T47D (cell line): Measurements from ENCODE around the gene TMEM116.
"Not testable (repeated sequence)": the region's sequence is repeated elsewhere in the genome, so short reads cannot be mapped to it uniquely, and the experiment has no call there.

Source experiments
- DNase-seq, 2 experiments: peaks; one replicate each; pipeline versions ENCODE4 v3.0.0 to v3.0.0-alpha.2; 2011 to 2012; ENCODE audit warnings: low read depth in 1 of 2, low spot score in 1 of 2
- JUND ChIP-seq: IDR thresholded peaks from 2 replicates; pipeline ENCODE4 v1.6.1; 2012; ENCODE audit warnings: low read depth
- in situ Hi-C: cut with HindIII; loops from 2 replicates; pipeline ENCODE4 v1.10.0; 2016; ENCODE audit warnings: low sequenced_read_pairs, low pct_unique_long_range_greater_than_20kb

TMEM116 gene

DNA sequence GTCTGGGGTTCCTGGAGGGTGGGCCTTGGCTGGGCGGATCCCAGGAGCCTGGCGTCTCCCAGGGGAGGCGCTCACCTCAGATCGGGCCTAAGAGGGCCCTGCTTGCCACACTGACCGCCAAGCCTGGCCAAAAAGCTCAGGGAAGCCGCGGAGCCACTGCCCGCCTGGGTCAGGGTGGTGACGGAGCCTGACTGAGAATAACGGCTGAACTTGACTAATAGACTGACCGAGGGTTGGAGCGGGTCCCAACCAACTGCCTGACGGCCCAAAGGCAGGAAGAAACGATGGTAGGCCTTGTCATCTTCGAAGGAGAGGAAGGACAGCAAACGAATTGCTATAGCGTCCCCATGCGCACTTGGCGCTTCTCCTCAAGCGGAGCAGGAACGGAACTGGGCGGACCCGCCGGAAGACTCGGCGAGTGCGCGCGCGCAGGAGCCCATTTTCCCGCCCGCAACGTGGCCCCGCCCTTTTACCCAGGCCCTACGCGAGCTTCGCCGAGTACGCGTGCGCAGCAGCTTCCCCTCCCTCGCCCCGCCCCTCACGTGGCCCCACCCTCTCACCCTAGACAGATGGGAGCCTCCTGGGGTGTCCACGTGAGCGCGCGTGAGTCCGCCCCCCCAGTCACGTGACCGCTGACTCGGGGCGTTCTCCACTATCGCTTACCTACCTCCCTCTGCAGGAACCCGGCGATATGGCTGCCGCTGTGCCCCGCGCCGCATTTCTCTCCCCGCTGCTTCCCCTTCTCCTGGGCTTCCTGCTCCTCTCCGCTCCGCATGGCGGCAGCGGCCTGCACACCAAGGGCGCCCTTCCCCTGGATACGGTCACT, at the start of gene TMEM116, which contains the start of gene ERP29:
Gene TMEM116, minus strand, starts transcription at position 391 of the 826 bp plus-strand sequence. CDS start 7,895 bp downstream, outside the sequence.
Gene ERP29, plus strand, starts transcription at position 652 of the 826 bp plus-strand sequence. Its CDS starts 40 bp downstream, at position 692.
- peak; percentile 100 for DNase-seq
- no peak for TF ChIP-seq JUND
- in situ Hi-C loops, result no loop called here

DNA sequence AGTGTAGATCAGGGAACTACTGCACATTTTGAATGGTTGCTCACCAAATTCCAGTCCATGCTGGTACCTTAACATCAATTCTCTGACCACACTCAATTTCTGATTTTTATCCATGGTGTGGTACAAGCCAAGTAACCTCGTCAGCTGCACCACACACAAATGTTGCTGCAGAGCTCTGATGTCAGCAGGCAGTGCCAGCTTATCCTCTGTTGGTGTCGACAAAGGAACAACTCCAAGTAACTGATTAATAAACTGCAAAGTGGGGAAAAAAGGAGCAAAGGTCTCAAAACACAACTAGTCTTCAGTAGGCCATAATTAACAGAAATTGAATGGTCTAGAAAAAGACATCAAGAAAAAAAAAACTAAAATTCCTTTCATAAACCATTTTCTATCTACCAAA, 48.2 kb upstream of the TMEM116 start:
- in situ Hi-C loops, result no loop called here
- DNase-seq, result no peak
- TF ChIP-seq JUND, result no peak

DNA sequence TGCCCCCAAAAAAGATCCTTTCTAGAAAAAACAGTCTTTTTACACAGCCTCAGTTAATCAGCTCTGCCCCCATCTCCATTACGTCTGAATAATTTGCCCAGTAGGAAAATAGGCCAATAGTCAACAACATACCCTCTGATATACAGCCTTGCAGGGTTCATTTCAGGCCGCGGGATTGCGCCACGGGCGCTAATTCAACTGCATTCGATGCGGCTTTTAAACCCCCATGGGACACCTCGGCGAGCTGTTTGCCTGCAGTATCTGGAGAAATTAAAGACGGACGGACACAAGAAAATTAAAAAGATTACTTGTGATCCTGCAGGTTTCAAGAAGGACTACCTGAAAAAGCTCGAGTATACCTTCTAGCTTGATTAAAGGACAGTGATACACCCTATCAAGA, 36.4 kb upstream of the TMEM116 start:
- no peak for DNase-seq
- no peak for TF ChIP-seq JUND
- in situ Hi-C loops, result no loop called here

DNA sequence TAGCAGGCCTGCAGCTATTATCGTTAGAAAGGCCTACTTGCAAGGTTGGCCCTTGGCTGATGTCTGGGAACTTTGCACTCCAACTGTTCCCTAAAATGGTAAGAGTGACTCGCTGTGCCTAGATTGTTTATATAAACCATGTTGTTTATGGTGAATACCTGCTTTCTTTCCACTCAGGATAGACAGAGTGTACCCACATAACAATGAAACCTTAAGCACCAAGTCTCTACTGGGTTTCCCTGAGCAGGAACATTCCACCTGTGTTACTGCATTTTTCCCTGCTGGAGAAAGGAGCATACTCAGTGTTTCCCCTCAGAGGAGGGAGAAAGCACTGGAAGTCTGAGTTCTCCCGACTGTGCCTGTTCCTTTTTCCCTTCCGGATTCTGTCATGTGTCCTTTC, 33.0 kb upstream of the TMEM116 start:
- in situ Hi-C loops, result no loop called here
- no peak for DNase-seq
- no peak for TF ChIP-seq JUND

DNA sequence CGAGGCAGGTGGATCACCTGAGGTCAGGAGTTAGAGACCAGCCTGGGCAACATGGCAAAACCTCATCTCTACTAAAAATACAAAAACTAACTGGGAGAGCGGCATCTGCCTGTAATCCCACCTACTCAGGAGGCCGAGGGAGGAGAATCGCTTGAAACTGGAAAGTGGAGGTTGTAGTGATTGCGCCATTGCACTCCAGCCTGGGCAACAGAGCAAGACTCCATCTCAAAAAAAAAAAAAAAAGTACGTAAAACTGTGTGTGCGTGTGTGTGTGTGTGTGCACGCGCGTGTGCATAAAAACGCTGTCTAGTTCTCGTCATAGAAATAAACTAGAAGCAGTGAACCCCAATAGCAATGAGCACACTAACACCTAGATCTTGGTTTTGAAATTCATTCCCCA, 23.6 kb upstream of the TMEM116 start:
- in situ Hi-C loops, DNase-seq: not testable (repeated sequence)

DNA sequence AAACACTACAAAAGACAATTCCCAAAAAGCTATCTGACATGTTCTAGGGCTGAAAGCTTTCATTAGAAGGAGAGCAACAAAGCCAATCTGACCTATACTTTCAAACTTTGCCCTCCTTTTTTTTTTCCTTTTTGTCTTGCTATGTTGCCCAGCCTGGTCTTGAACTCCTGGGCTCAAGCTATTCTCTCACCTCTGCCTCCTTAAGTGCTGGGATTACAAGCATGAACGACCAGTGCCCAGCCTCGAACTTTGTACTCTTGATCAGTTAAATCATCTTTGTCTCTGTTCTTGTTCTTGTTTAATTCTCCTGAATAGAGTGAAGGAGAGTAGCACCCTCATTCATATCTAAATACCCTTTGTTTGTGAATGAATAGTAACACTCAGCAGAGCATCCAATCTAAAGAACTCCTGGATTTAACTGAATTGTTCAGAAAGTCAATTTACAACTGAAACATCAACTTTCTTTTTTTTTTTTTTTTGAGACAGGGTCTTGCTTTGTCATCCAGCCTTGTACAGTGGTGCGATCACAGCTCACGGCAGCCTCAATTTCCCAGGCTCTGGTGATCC, 22.3 kb upstream of the TMEM116 start:
- in situ Hi-C loops, result no loop called here
- TF ChIP-seq JUND, result no peak
- no peak for DNase-seq

DNA sequence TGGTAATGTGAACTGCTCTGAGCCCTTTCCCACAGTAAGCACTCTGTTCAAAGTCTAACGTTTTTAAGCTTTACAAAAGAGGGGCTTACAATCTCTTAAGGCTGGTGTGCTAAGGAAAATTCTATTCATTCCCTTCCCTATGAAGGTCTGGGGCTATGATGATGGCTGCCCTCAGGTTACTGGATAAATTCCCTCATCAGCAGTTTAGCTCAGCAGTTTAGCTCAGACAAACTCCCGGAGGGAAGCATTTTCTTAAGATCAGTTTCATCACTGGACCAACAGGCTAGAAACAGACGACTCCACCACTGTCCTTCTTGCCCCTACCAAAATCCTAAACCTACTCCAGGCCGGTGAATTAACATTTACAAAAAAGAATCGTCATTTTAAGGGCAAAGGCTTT, 19.3 kb upstream of the TMEM116 start:
- DNase-seq, result no peak
- in situ Hi-C loops, result no loop called here
- TF ChIP-seq JUND, result no peak

DNA sequence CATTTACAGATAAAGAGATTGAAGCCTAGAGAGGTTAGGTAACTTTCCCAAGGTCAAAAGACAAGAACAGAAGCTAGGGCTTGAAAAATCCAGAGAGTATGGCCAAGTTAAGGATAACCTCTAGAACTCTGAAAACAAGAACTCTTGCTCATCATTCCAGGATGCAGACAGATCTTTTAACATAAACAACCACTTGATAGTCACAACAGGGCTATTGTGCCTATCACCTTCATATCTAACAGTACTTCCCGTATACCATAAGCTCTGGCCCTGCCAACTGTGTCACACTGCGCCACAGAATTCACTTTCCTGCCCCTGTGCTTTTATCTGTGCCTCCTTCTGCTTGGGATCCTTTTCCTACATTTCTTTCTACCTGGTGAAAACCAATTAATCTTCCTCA, 18.5 kb upstream of the TMEM116 start:
- TF ChIP-seq JUND, result no peak
- in situ Hi-C loops, result no loop called here
- no peak for DNase-seq

DNA sequence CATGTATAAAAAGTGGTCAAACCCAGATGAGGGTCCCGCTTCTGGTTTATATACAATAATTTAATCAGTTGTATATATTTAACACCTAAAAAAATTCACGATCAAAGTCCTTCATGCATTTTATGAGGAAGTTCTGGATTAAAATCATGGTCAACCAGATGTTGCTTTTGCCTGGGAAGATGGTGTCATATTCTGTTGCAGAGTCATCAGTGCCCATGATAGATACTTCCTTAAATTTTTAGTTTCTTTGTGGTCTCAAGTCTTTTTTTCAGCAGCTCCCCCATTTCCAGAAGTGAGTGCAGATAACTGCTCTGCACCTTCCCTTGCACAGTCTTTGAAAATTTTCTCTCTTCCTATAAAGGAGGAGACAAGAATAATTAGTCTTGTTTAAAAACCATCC, 16.3 kb upstream of the TMEM116 start:
- no peak for DNase-seq
- no peak for TF ChIP-seq JUND
- in situ Hi-C loops, result no loop called here

DNA sequence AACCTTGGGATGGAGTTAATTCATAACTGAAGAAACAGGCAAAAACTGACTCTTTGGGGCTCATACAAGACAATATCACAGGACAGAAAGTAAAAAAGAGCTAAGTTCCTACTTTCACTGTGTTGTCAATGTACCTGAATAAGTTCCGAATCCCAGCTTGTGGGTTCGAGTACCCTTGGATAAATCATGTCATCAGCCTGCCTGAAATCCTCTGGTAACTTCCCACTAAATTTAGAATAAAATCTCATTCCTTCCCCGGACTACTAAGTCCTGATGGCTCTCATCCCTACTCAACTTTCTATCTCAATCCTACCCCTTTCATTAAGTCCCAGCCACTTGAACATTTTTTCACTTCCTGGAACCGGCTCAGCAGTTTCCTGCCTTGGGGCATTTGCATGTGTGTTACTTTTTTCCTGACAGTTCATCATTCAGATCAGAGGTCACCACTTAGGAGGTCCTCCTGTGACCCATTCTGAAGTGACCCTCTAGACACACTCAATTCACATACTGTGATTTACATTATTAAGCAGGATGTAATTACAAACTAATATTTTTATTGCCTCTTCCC, 12.9 kb upstream of the TMEM116 start:
- in situ Hi-C loops, result no loop called here
- DNase-seq, result peak in 1 of 2 experiments; percentile 32
- no peak for TF ChIP-seq JUND

DNA sequence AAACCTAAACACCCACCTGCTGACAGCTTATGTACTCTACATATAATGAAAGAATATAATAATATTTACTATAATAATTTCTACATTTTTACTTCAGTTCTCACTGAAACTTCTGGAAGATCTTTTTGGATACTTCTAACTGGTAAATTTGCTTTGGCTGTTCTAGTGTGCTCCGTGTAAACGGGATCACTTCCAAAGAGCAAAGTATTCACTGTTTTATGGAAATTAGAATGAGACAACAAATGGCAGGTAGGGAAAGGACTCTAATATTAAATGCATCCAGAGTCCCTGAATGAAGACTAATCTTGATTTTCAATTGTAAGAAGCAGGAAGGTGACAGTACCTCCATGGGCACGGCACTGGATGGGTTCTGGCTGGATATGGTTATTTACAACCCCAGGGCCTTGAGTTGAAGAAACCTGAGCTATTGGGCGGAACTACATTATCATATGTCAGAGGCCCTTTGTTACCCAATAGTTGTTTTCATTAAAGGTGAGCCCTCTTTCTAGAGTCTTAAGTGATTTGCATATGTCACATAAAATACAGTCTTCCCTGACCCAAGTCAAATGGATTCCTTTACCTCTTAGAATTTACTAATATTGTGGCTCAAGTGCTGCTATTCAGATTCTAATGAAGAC, 10.9 kb upstream of the TMEM116 start:
- TF ChIP-seq JUND, result no peak
- DNase-seq, result no peak

DNA sequence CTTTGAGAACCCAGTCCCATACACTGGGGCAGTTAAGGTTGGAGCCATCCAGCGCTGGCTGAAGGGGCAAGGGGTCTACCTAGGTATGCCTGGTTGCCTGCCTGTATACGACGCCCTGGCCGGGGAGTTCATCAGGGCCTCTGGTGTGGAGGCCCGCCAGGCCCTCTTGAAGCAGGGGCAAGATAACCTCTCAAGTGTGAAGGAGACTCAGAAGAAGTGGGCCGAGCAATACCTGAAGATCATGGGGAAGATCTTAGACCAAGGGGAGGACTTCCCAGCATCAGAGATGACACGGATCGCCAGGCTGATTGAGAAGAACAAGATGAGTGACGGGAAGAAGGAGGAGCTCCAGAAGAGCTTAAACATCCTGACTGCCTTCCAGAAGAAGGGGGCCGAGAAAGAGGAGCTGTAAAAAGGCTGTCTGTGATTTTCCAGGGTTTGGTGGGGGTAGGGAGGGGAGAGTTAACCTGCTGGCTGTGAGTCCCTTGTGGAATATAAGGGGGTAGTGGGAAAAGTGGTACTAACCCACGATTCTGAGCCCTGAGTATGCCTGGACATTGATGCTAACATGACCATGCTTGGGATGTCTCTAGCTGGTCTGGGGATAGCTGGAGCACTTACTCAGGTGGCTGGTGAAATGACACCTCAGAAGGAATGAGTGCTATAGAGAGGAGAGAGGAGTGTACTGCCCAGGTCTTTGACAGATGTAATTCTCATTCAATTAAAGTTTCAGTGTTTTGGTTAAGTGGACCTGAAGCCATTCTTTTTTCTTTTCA, 9.5 kb upstream of the TMEM116 start:
- DNase-seq, result no peak
- in situ Hi-C loops, result no loop called here
- TF ChIP-seq JUND, result no peak

More for the DNA sequence above, 10.9 kb upstream of the TMEM116 start:
- in situ Hi-C loops, result no loop called here
